HepG2 (cell line): ENCODE data around the gene CD46.

ENCODE experiments used
- ETV6 ChIP-seq: sonication (generic); formaldehyde crosslinking; conservative IDR thresholded peaks from 2 replicates; pipeline ENCODE4 v1.4.0; 2020; ENCODE audit warnings: missing genetic modification reagents
- NFATC3 ChIP-seq: sonication (generic); formaldehyde crosslinking; IDR thresholded peaks from 2 replicates; pipeline ENCODE4 v1.5.1; 2020; ENCODE audit warnings: mild to moderate bottlenecking, missing genetic modification reagents
- SALL2 ChIP-seq: sonication (generic); formaldehyde crosslinking; IDR thresholded peaks from 2 replicates; pipeline ENCODE4 v1.8.1; 2023; ENCODE audit warnings: mild to moderate bottlenecking, missing genetic modification reagents, inconsistent platforms
- SMC3 ChIP-seq: IDR thresholded peaks from 2 replicates; pipeline ENCODE4 v1.6.1; 2011; ENCODE audit warnings: low read length, improper control_type of control experiment
- TBP ChIP-seq: sonication (generic); formaldehyde crosslinking; IDR thresholded peaks from 2 replicates; pipeline ENCODE4 v1.5.0; 2020; ENCODE audit warnings: missing genetic modification reagents
- YY1 ChIP-seq: IDR thresholded peaks from 2 replicates; pipeline ENCODE4 v1.6.1; 2011; ENCODE audit warnings: low read length, low read depth, moderate library complexity, mild to moderate bottlenecking; ENCODE audit not compliant: insufficient read depth, insufficient replicate concordance
- ZNF263 ChIP-seq: sonication (generic); formaldehyde crosslinking; IDR thresholded peaks from 2 replicates; pipeline ENCODE4 v1.4.0; 2020; ENCODE audit warnings: missing genetic modification reagents
- ZNF747 ChIP-seq: sonication (generic); formaldehyde crosslinking; IDR thresholded peaks from 2 replicates; pipeline ENCODE4 v1.8.1; 2023; ENCODE audit warnings: missing genetic modification reagents, mild to moderate bottlenecking, borderline replicate concordance
- ZNF788 ChIP-seq: sonication (generic); formaldehyde crosslinking; IDR thresholded peaks from 2 replicates; pipeline ENCODE4 v1.5.0; 2020; ENCODE audit warnings: mild to moderate bottlenecking, missing genetic modification reagents, borderline replicate concordance
- TF ChIP-seq, protein P1 (sequence below): sonication (generic); formaldehyde crosslinking; IDR thresholded peaks from 2 replicates; pipeline ENCODE4 v1.5.0; 2020; ENCODE audit warnings: mild to moderate bottlenecking, missing genetic modification reagents, moderate library complexity

DNA sequence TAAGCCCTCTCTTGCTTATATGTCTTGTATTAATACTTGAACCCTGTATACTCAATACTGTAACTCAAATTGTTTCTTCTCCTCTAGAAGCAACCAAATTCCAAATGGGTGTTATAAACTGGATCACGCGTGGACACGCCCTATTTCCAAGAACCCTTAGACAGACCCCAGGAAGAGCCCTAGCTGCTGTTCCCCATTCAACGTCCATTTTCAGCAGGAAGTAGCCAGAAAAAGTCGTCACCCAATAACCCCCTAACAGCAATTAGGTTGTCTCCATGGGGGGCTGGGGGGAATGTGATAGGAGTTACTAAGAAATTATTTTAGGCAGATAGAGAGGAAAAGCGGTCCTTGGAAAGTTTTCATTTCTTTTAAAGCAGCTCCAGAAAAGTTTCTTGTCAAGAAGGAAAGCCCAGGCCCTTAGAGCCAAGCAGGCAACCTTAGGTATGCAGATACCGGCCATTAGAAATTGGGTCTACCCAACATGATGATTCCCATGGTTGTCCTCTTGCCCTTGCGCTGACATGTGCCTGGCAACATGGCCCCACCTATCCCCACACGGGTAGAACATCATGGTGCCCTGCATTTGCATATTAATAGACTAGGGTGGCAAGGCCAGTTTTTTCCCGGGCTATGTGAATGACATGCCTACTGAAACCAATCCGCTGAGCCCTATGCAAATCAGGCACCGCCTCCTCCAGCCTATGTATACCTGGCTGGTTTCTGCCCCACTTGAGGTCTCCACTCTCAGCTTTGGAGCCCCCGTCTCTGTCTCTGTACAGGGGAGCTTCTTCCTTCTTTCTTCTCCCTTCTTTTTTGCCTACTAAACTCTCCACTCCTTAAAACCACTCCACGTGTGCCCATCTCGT lies 4.0 kb upstream of the CD46 start:
- TF ChIP-seq, protein P1, sequence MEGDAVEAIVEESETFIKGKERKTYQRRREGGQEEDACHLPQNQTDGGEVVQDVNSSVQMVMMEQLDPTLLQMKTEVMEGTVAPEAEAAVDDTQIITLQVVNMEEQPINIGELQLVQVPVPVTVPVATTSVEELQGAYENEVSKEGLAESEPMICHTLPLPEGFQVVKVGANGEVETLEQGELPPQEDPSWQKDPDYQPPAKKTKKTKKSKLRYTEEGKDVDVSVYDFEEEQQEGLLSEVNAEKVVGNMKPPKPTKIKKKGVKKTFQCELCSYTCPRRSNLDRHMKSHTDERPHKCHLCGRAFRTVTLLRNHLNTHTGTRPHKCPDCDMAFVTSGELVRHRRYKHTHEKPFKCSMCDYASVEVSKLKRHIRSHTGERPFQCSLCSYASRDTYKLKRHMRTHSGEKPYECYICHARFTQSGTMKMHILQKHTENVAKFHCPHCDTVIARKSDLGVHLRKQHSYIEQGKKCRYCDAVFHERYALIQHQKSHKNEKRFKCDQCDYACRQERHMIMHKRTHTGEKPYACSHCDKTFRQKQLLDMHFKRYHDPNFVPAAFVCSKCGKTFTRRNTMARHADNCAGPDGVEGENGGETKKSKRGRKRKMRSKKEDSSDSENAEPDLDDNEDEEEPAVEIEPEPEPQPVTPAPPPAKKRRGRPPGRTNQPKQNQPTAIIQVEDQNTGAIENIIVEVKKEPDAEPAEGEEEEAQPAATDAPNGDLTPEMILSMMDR, result no peak
- TF ChIP-seq ZNF263 (no peak), ZNF788 (CRISPR knock-in tag) (no peak), SALL2 (CRISPR knock-in tag) (no peak), ETV6 (no peak), ZNF747 (no peak), TBP (CRISPR knock-in tag) (no peak), SMC3 (no peak), NFATC3 (CRISPR knock-in tag) (no peak), YY1 (no peak)
